Endodermal cell (in vitro differentiated cells): ENCODE results near the gene ANKDD1A. TPM values are rescaled to one million over a fixed set of nuclear protein-coding genes. Genes with fewer than 3 reads are reported as not detected.
A peak's percentile ranks its signal among the peaks of the same experiment; 100 is the strongest.

Experiments
- DNase-seq: peaks from one replicate; pipeline ENCODE4 v3.0.0-alpha.2; 2017
- H3K27ac ChIP-seq: 2 replicates; pipeline ENCODE4 v1.5.1; 2013; ENCODE audit warnings: mild to moderate bottlenecking, low read depth, low read length, moderate library complexity
- H3K27me3 ChIP-seq: 2 replicates; pipeline ENCODE4 v1.6.1; 2013; ENCODE audit warnings: mild to moderate bottlenecking, low read length, moderate library complexity; ENCODE audit not compliant: insufficient read depth, control insufficient read depth, poor library complexity, severe bottlenecking
- H3K36me3 ChIP-seq: 2 replicates; pipeline ENCODE4 v1.7.0; 2013; ENCODE audit warnings: mild to moderate bottlenecking, low read length, moderate library complexity; ENCODE audit not compliant: control insufficient read depth, insufficient read depth
- H3K4me1 ChIP-seq: one replicate; pipeline ENCODE4 v1.7.0; 2013; ENCODE audit warnings: low read length; ENCODE audit not compliant: control insufficient read depth, insufficient read depth
- H3K4me3 ChIP-seq: 2 replicates; pipeline ENCODE4 v1.5.1; 2013; ENCODE audit warnings: mild to moderate bottlenecking, low read length, moderate library complexity
- H3K9ac ChIP-seq: 2 replicates; pipeline ENCODE4 v1.6.1; 2013; ENCODE audit warnings: mild to moderate bottlenecking, low read length, moderate library complexity; ENCODE audit not compliant: poor library complexity, severe bottlenecking; ENCODE audit errors: extremely low read depth
- H3K9me3 ChIP-seq: 2 replicates; pipeline ENCODE4 v1.6.1; 2013; ENCODE audit warnings: mild to moderate bottlenecking, low read length, moderate library complexity; ENCODE audit not compliant: control insufficient read depth
- H3K27ac Mint-ChIP-seq: 2 replicates; pipeline ENCODE4 v1.8.0; 2020; ENCODE audit warnings: mixed read lengths
- H3K27me3 Mint-ChIP-seq: 2 replicates; pipeline ENCODE4 v1.8.0; 2021; ENCODE audit warnings: mild to moderate bottlenecking, mixed read lengths; ENCODE audit not compliant: insufficient read depth
- H3K36me3 Mint-ChIP-seq: 2 replicates; pipeline ENCODE4 v1.8.0; 2020; ENCODE audit warnings: low read depth, mixed read lengths
- H3K4me1 Mint-ChIP-seq: 2 replicates; pipeline ENCODE4 v1.8.0; 2020; ENCODE audit warnings: mixed read lengths
- H3K4me3 Mint-ChIP-seq: 2 replicates; pipeline ENCODE4 v1.8.0; 2020; ENCODE audit warnings: mild to moderate bottlenecking, moderate library complexity, mixed read lengths
- H3K9me3 Mint-ChIP-seq: 2 replicates; pipeline ENCODE4 v1.8.0; 2020; ENCODE audit warnings: mild to moderate bottlenecking, mixed read lengths
- WGBS, 2 experiments: methylation state at CpG; one replicate each; pipeline versions ENCODE4 v1.1.5 to v1.1.7; 2013; ENCODE audit warnings: missing lambda C conversion rate in 2 of 2, mixed read lengths in 1 of 2; ENCODE audit not compliant: insufficient coverage in 1 of 2, insufficient read length in 1 of 2; 5-methylcytosine and 5-hydroxymethylcytosine counted together
- total RNA-seq, 2 donors: library from RNA; stranded (reverse); fragmentation: NEBNext Ultra II Directional in 1 of 2; extraction: Animal tissue kit (Norgen Biotek cat#: 25700) in 1 of 2; gene quantifications; 2 replicates in 1 of 2; 3 replicates in 1 of 2; pipeline ENCODE4 v1.2.1, GENCODE V29; 2021
- TF ChIP-seq, protein P1 (sequence below): fragments of 200-600 bp; sonication (generic); conservative IDR thresholded peaks from 2 replicates; pipeline ENCODE4 v1.5.0; 2021; ENCODE audit warnings: antibody characterized with exemption, mild to moderate bottlenecking

ANKDD1A gene
- total RNA-seq, 2 donors from 2014 or later: 22.5 to 30.0 TPM

- Histone ChIP-seq H3K9me3 (no peaks in the 10 kb centered on the region), H3K4me1 (peaks cover 1% of the 10 kb centered on the region), H3K27ac (no peak overlapping the region), H3K36me3 (peaks cover 15% of the 10 kb centered on the region), H3K9ac (no peak overlapping the region), H3K4me3 (no peak overlapping the region), H3K27me3 (no peaks in the 10 kb centered on the region)
- TF ChIP-seq, protein P1, sequence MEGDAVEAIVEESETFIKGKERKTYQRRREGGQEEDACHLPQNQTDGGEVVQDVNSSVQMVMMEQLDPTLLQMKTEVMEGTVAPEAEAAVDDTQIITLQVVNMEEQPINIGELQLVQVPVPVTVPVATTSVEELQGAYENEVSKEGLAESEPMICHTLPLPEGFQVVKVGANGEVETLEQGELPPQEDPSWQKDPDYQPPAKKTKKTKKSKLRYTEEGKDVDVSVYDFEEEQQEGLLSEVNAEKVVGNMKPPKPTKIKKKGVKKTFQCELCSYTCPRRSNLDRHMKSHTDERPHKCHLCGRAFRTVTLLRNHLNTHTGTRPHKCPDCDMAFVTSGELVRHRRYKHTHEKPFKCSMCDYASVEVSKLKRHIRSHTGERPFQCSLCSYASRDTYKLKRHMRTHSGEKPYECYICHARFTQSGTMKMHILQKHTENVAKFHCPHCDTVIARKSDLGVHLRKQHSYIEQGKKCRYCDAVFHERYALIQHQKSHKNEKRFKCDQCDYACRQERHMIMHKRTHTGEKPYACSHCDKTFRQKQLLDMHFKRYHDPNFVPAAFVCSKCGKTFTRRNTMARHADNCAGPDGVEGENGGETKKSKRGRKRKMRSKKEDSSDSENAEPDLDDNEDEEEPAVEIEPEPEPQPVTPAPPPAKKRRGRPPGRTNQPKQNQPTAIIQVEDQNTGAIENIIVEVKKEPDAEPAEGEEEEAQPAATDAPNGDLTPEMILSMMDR: no peak
- H3K4me3 Mint-ChIP-seq: no peak overlapping the region
- DNase-seq: no peak
- no peaks in the 10 kb centered on the region for H3K9me3 Mint-ChIP-seq
- H3K27ac Mint-ChIP-seq: peak overlapping the region; percentile 36
- WGBS, 2 experiments: 86 to 94% methylated on average over 6 to 9 of the region's 9 CpGs
- peaks cover 18% of the 10 kb centered on the region for H3K36me3 Mint-ChIP-seq
- peaks cover 18% of the 10 kb centered on the region for H3K4me1 Mint-ChIP-seq
- no peaks in the 10 kb centered on the region for H3K27me3 Mint-ChIP-seq
Observed at GRCh38 chr15:64985366-64986033, 73.8 kb downstream of the ANKDD1A start.

DNA sequence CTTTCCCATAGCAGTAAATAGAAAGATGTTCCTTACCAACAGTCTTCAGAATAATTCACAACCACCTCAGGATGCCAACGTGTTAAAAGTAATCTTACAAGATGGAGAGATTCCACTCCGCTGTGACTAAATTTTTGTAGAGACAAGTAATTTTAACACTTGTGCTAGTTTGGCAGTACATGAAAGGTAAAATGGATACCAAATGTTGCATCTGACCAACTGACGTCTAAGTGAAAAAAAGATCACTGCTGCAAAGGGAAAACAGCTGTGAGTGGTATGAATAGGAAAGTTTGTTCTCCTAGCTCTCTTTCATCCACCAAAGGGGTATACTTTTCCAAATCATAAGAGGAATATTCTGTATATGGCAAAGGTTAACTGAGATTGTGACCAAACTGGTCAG is 75.4 kb downstream of the ANKDD1A start:
- H3K9me3 ChIP-seq: no peaks in the 10 kb centered on the region
- peaks cover 13% of the 10 kb centered on the region for H3K36me3 Mint-ChIP-seq
- H3K9me3 Mint-ChIP-seq: no peaks in the 10 kb centered on the region
- H3K27ac Mint-ChIP-seq: no peak overlapping the region
- no peak overlapping the region for H3K4me3 Mint-ChIP-seq
- no peaks in the 10 kb centered on the region for H3K27me3 Mint-ChIP-seq
- 94 to 95% methylated on average over 2 to 3 of the region's 3 CpGs for WGBS, 2 experiments
- TF ChIP-seq, protein P1: no peak
- no peak for DNase-seq
- H3K27me3 ChIP-seq: no peaks in the 10 kb centered on the region
- H3K9ac ChIP-seq: no peak overlapping the region
- H3K4me1 ChIP-seq: peaks cover 4% of the 10 kb centered on the region
- no peak overlapping the region for H3K27ac ChIP-seq
- peaks cover 10% of the 10 kb centered on the region for H3K36me3 ChIP-seq
- no peak overlapping the region for H3K4me3 ChIP-seq
- H3K4me1 Mint-ChIP-seq: peaks cover 16% of the 10 kb centered on the region

GRCh38 chr15:64989416-64990167 is 77.9 kb downstream of the ANKDD1A start, which contains the start of gene SPG21:
Gene SPG21 (minus strand): TSS chr15:64989914. CDS start chr15:64983569, 6,345 bp downstream.
- peak within 1 kb of the TSS; percentile 86 for H3K4me3 ChIP-seq
- TF ChIP-seq, protein P1: no peak
- Mint-ChIP-seq H3K27ac (peak within 1 kb of the TSS; percentile 98), H3K4me3 (peak within 1 kb of the TSS; percentile 98), H3K4me1 (peaks cover 16% of the 10 kb centered on the region), H3K27me3 (peaks cover 1% of the 10 kb centered on the region), H3K9me3 (no peaks in the 10 kb centered on the region), H3K36me3 (peaks cover 7% of the 10 kb centered on the region)
- 0% methylated on average over 5 to 75 of the region's 75 CpGs for WGBS, 2 experiments
- H3K4me1 ChIP-seq: peaks cover 4% of the 10 kb centered on the region
- peak within 1 kb of the TSS; percentile 90 for H3K27ac ChIP-seq
- H3K27me3 ChIP-seq: no peaks in the 10 kb centered on the region
- DNase-seq: peak; percentile 96
- H3K36me3 ChIP-seq: no peaks in the 10 kb centered on the region
- H3K9me3 ChIP-seq: no peaks in the 10 kb centered on the region
- peak within 1 kb of the TSS; percentile 68 for H3K9ac ChIP-seq
